Smooth muscle cell (in vitro differentiated cells): ENCODE measurements around the gene GREB1. TPM values are rescaled to one million over a fixed set of nuclear protein-coding genes. Genes with fewer than 3 reads are reported as not detected.

Experiments
- DNase-seq: peaks from one replicate; lab custom pipeline; 2025; ENCODE audit not compliant: unreplicated experiment; lab: John Stamatoyannopoulos, UW
- H2AFZ ChIP-seq: fragments of 200-600 bp; sonication (generic); 2 replicates; pipeline ENCODE4 v1.6.0; 2016; ENCODE audit warnings: antibody characterized with exemption, low read depth, mild to moderate bottlenecking
- H3F3A ChIP-seq: fragments of 200-600 bp; sonication (generic); 2 replicates; pipeline ENCODE4 v1.6.0; 2017; ENCODE audit warnings: antibody characterized with exemption, low read depth
- H3K27ac ChIP-seq: fragments of 200-600 bp; sonication (generic); 2 replicates; pipeline ENCODE4 v1.5.1; 2016; ENCODE audit warnings: low read depth, mild to moderate bottlenecking
- H3K27me3 ChIP-seq: fragments of 200-600 bp; sonication (generic); 2 replicates; pipeline ENCODE4 v1.6.1; 2016; ENCODE audit warnings: low read depth, mild to moderate bottlenecking
- H3K36me3 ChIP-seq: fragments of 200-600 bp; sonication (generic); 2 replicates; pipeline ENCODE4 v1.5.1; 2016; ENCODE audit warnings: low read depth
- H3K4me1 ChIP-seq: fragments of 200-600 bp; sonication (generic); 2 replicates; pipeline ENCODE4 v1.5.1; 2016; ENCODE audit warnings: low read depth
- H3K4me2 ChIP-seq: fragments of 200-600 bp; sonication (generic); 2 replicates; pipeline ENCODE4 v1.6.0; 2016; ENCODE audit warnings: mild to moderate bottlenecking
- H3K4me3 ChIP-seq: fragments of 200-600 bp; sonication (generic); 2 replicates; pipeline ENCODE4 v1.5.1; 2016; ENCODE audit warnings: mild to moderate bottlenecking
- H3K79me2 ChIP-seq: fragments of 200-600 bp; sonication (generic); 2 replicates; pipeline ENCODE4 v1.6.0; 2016; ENCODE audit warnings: low read depth, mild to moderate bottlenecking
- H3K9ac ChIP-seq: fragments of 200-600 bp; sonication (generic); 2 replicates; pipeline ENCODE4 v1.6.0; 2016; ENCODE audit warnings: low read depth
- H3K9me3 ChIP-seq: fragments of 200-600 bp; sonication (generic); replicated peaks from 2 replicates; pipeline ENCODE4 v1.5.1; 2016; ENCODE audit warnings: low read depth
- H4K20me1 ChIP-seq: fragments of 200-600 bp; sonication (generic); 2 replicates; pipeline ENCODE4 v1.6.0; 2016; ENCODE audit warnings: low read depth
- WGBS: methylation state at CpG from one replicate; pipeline ENCODE4 v1.1.7; 2016; ENCODE audit warnings: low lambda C conversion rate; 5-methylcytosine and 5-hydroxymethylcytosine counted together
- polyA plus RNA-seq: library from polyadenylated mRNA; unstranded; fragments of >200 nt; fragmentation: Nextera tagmentation; extraction: Ambion mirVana; gene quantifications from 2 replicates; pipeline ENCODE4 v1.2.1, GENCODE V29; 2016
- total RNA-seq: library from RNA; depleted of rRNA; stranded (reverse); fragments of >200 nt; gene quantifications from 2 replicates; pipeline ENCODE4 v1.2.3, GENCODE V29; 2014
- TF ChIP-seq, protein P1 (sequence below): fragments of 200-600 bp; sonication (generic); IDR thresholded peaks from 2 replicates; pipeline ENCODE4 v1.5.1; 2017; ENCODE audit warnings: borderline replicate concordance, mild to moderate bottlenecking, antibody characterized with exemption; ENCODE audit not compliant: insufficient read depth, poor library complexity, severe bottlenecking

GREB1 gene
- total and polyA plus RNA-seq, 2 experiments from 2014 or later: 1.7 to 4.3 TPM

- H2AFZ ChIP-seq: no peak overlapping the region
- H3K9me3 ChIP-seq: peaks cover 5% of the 10 kb centered on the region
- WGBS: 68% methylated on average over 8 of the region's 8 CpGs
These were observed 30.4 kb upstream of the GREB1 start for GRCh38 chr2:11503354-11503927.

GRCh38 chr2:11505652-11506610, 27.9 kb upstream of the GREB1 start:
- Histone ChIP-seq H3K79me2 (peaks cover 4% of the 10 kb centered on the region), H3K4me1 (no peaks in the 10 kb centered on the region), H3K36me3 (no peaks in the 10 kb centered on the region), H3K4me3 (no peak overlapping the region), H3K9ac (no peak overlapping the region), H2AFZ (no peak overlapping the region), H3K4me2 (no peak overlapping the region), H4K20me1 (no peaks in the 10 kb centered on the region), H3K27me3 (no peaks in the 10 kb centered on the region), H3K27ac (no peak overlapping the region), H3F3A (no peaks in the 10 kb centered on the region), H3K9me3 (peaks cover 5% of the 10 kb centered on the region)
- TF ChIP-seq, protein P1, sequence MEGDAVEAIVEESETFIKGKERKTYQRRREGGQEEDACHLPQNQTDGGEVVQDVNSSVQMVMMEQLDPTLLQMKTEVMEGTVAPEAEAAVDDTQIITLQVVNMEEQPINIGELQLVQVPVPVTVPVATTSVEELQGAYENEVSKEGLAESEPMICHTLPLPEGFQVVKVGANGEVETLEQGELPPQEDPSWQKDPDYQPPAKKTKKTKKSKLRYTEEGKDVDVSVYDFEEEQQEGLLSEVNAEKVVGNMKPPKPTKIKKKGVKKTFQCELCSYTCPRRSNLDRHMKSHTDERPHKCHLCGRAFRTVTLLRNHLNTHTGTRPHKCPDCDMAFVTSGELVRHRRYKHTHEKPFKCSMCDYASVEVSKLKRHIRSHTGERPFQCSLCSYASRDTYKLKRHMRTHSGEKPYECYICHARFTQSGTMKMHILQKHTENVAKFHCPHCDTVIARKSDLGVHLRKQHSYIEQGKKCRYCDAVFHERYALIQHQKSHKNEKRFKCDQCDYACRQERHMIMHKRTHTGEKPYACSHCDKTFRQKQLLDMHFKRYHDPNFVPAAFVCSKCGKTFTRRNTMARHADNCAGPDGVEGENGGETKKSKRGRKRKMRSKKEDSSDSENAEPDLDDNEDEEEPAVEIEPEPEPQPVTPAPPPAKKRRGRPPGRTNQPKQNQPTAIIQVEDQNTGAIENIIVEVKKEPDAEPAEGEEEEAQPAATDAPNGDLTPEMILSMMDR: no peak
- no peak for DNase-seq
- 86% methylated on average over 11 of the region's 11 CpGs for WGBS

More at GRCh38 chr2:11503354-11503927, 30.4 kb upstream of the GREB1 start:
- TF ChIP-seq, protein P1: no peak
- no peak overlapping the region for H3K4me2 ChIP-seq
- H3K9ac ChIP-seq: no peak overlapping the region
- no peaks in the 10 kb centered on the region for H3F3A ChIP-seq
- H3K27ac ChIP-seq: no peak overlapping the region
- no peak overlapping the region for H3K4me3 ChIP-seq
- H3K4me1 ChIP-seq: peaks cover 16% of the 10 kb centered on the region
- no peaks in the 10 kb centered on the region for H3K27me3 ChIP-seq
- H3K36me3 ChIP-seq: no peaks in the 10 kb centered on the region
- H3K79me2 ChIP-seq: peaks cover 5% of the 10 kb centered on the region
- no peak for DNase-seq
- H4K20me1 ChIP-seq: no peaks in the 10 kb centered on the region

DNA sequence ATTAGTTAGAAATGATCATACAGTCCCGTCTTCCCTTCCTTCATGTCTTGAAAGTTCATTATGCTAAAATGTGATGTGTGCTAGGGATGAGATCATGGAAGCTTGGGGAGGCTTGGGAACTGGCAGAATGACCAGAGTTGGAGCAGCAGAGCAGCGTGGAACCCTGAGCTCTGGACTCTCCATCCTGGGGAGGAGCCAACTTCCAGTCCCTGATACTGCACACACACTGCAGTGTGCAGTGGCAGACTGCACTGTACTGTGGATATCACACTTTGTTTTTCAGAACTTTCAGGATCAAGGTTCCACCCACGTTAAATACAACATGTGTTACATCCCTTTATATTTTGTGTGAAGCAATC, 27.3 kb upstream of the GREB1 start:
- no peaks in the 10 kb centered on the region for H4K20me1 ChIP-seq
- no peaks in the 10 kb centered on the region for H3K27me3 ChIP-seq
- no peak overlapping the region for H3K4me2 ChIP-seq
- peaks cover 4% of the 10 kb centered on the region for H3K79me2 ChIP-seq
- WGBS: 62% methylated on average over 3 of the region's 3 CpGs
- no peak overlapping the region for H2AFZ ChIP-seq
- no peaks in the 10 kb centered on the region for H3F3A ChIP-seq
- TF ChIP-seq, protein P1: no peak
- peaks cover 5% of the 10 kb centered on the region for H3K9me3 ChIP-seq
- H3K27ac ChIP-seq: no peak overlapping the region
- no peak for DNase-seq
- no peaks in the 10 kb centered on the region for H3K4me1 ChIP-seq
- H3K4me3 ChIP-seq: no peak overlapping the region
- no peaks in the 10 kb centered on the region for H3K36me3 ChIP-seq
- H3K9ac ChIP-seq: no peak overlapping the region
